Measurements from ENCODE around the gene KPNA1. TPM values are rescaled to one million over a fixed set of nuclear protein-coding genes. Genes with fewer than 3 reads are reported as not detected.

Gene KPNA1
- total and polyA plus RNA-seq, 2 experiments from 2014 or later: 34.0 to 62.6 TPM

DNA sequence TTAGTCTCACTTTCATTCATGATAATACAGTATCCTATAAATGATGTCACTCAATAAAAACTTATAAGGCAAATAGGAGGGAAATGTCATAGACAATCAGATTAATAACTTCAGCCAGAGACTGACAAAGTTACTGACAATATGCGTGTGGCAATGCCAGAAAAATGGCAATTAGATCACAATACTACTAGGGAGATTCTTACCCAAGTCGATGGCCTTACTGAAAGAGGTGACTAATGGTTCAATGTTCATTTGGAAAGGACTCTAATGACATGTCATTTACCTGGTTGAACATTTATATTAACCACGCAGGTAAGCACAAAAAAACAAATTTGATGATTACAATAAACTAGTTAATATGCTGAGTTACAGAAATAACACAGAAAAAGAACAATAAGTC, 52.9 kb downstream of the KPNA1 start:
- Histone ChIP-seq H2AFZ (no peak overlapping the region), H3K9me3 (ENCODE audit: low read depth) (no peaks in the 10 kb centered on the region), H4K20me1 (ENCODE audit: insufficient read depth) (no peaks in the 10 kb centered on the region), H3K27ac (no peak overlapping the region), H3K79me2 (ENCODE audit: insufficient read depth) (peaks cover 81% of the 10 kb centered on the region), H3K4me3 (no peak overlapping the region), H3K27me3 (replicated peaks; ENCODE audit: insufficient read depth) (no peaks in the 10 kb centered on the region), H3F3A (ENCODE audit: insufficient read depth) (peaks cover 9% of the 10 kb centered on the region), H3K4me1 (ENCODE audit: insufficient read depth) (no peaks in the 10 kb centered on the region), H3K9ac (no peak overlapping the region), H3K4me2 (ENCODE audit: unreplicated experiment) (no peak overlapping the region), H3K9me2 (ENCODE audit: insufficient read depth) (no peaks in the 10 kb centered on the region), H3K36me3 (ENCODE audit: low read depth) (peaks cover 52% of the 10 kb centered on the region)
- DNase-seq: no peak
- WGBS, 2 experiments (ENCODE audit: low coverage in 1 of 2, low lambda C conversion rate in 2 of 2, missing lambda C conversion rate in 2 of 2): 97% methylated on average over 3 of the region's 3 CpGs
- TF ChIP-seq EZH2phosphoT487 (IDR thresholded peaks at IDR 0.05; ENCODE audit: insufficient read depth, low read depth) (no peak), EZH2 (IDR thresholded peaks at IDR 0.05; ENCODE audit: insufficient read depth, poor library complexity, severe bottlenecking) (no peak)
- in situ Hi-C loops (cut with MboI): loop anchor here (25.0 kb wide), 1 partner anchor 225 kb away; the partner anchor contains the start of gene PARP14

DNA sequence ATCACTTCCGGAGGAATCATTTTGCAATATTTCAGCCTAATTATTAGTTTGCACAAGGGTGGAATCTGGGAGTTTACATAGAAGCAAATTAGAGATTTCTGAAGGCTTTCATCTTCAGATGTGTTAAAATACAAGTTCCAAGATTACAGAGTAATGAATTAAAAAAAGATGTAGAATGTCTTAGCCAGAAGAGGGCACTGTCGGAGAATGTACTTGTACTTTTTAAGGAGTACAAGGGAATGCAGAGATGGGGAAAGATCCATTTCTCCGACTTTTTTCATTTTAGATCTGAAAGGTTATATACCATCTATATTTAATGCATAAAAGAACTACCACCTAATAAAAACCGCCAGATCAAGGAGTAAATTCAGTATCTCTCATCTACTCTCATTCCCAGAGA, 55.7 kb downstream of the KPNA1 start:
- peak; percentile 75 for DNase-seq
- peaks cover 52% of the 10 kb centered on the region for H3K36me3 ChIP-seq (ENCODE audit: low read depth)
- in situ Hi-C loops (cut with MboI): loop anchor here (25.0 kb wide), 1 partner anchor 228 kb away; the partner anchor contains the start of gene PARP14

GRCh38 chr3:122457706-122458105, 57.0 kb downstream of the KPNA1 start:
- 98 to 100% methylated on average over 2 of the region's 2 CpGs for WGBS, 2 experiments (ENCODE audit: low coverage in 1 of 2, low lambda C conversion rate in 2 of 2, missing lambda C conversion rate in 2 of 2)
- no peaks in the 10 kb centered on the region for H4K20me1 ChIP-seq (ENCODE audit: insufficient read depth)
- no peak for TF ChIP-seq EZH2phosphoT487 (IDR thresholded peaks at IDR 0.05; ENCODE audit: insufficient read depth, low read depth)

More for the DNA sequence above, 55.7 kb downstream of the KPNA1 start:
- no peak overlapping the region for H2AFZ ChIP-seq
- H3K4me2 ChIP-seq (ENCODE audit: unreplicated experiment): no peak overlapping the region
- WGBS, 2 experiments (ENCODE audit: low coverage in 1 of 2, low lambda C conversion rate in 2 of 2, missing lambda C conversion rate in 2 of 2): 27 to 35% methylated on average over 4 of the region's 4 CpGs
- H3K9me3 ChIP-seq (ENCODE audit: low read depth): no peaks in the 10 kb centered on the region
- H3K27ac ChIP-seq: no peak overlapping the region
- peaks cover 76% of the 10 kb centered on the region for H3K79me2 ChIP-seq (ENCODE audit: insufficient read depth)
- H3F3A ChIP-seq (ENCODE audit: insufficient read depth): peaks cover 9% of the 10 kb centered on the region
- H3K4me1 ChIP-seq (ENCODE audit: insufficient read depth): no peaks in the 10 kb centered on the region
- H3K9ac ChIP-seq: no peak overlapping the region
- H4K20me1 ChIP-seq (ENCODE audit: insufficient read depth): no peaks in the 10 kb centered on the region
- no peak overlapping the region for H3K4me3 ChIP-seq
- no peak for TF ChIP-seq EZH2phosphoT487 (IDR thresholded peaks at IDR 0.05; ENCODE audit: insufficient read depth, low read depth)
- no peak for TF ChIP-seq EZH2 (IDR thresholded peaks at IDR 0.05; ENCODE audit: insufficient read depth, poor library complexity, severe bottlenecking)
- H3K27me3 ChIP-seq (replicated peaks; ENCODE audit: insufficient read depth): no peaks in the 10 kb centered on the region
- H3K9me2 ChIP-seq (ENCODE audit: insufficient read depth): no peaks in the 10 kb centered on the region

GRCh38 chr3:122456074-122456473, 58.7 kb downstream of the KPNA1 start:
- Histone ChIP-seq H3K36me3 (ENCODE audit: low read depth) (peaks cover 49% of the 10 kb centered on the region), H3K27ac (no peak overlapping the region), H2AFZ (no peak overlapping the region), H3K4me3 (no peak overlapping the region), H3K27me3 (replicated peaks; ENCODE audit: insufficient read depth) (no peaks in the 10 kb centered on the region), H3K4me2 (ENCODE audit: unreplicated experiment) (no peak overlapping the region), H3K9ac (no peak overlapping the region; the same call in 1 of the 2 replicates), H3F3A (ENCODE audit: insufficient read depth) (peaks cover 9% of the 10 kb centered on the region), H3K4me1 (ENCODE audit: insufficient read depth) (0 out of 2 replicates have a peak, but pooled peaks cover 3% of the 10 kb centered on the region), H3K9me2 (ENCODE audit: insufficient read depth) (no peaks in the 10 kb centered on the region), H3K79me2 (ENCODE audit: insufficient read depth) (peaks cover 54% of the 10 kb centered on the region), H4K20me1 (ENCODE audit: insufficient read depth) (no peaks in the 10 kb centered on the region), H3K9me3 (ENCODE audit: low read depth) (no peaks in the 10 kb centered on the region)
- no peak for DNase-seq
- TF ChIP-seq EZH2phosphoT487 (IDR thresholded peaks at IDR 0.05; ENCODE audit: insufficient read depth, low read depth): no peak
- no peak for TF ChIP-seq EZH2 (IDR thresholded peaks at IDR 0.05; ENCODE audit: insufficient read depth, poor library complexity, severe bottlenecking)
- in situ Hi-C loops (cut with MboI): loop anchor here (25.0 kb wide), 1 partner anchor 231 kb away; the partner anchor contains the start of gene PARP14

More at GRCh38 chr3:122457706-122458105, 57.0 kb downstream of the KPNA1 start:
- H3K4me3 ChIP-seq: no peak overlapping the region
- no peak overlapping the region for H3K4me2 ChIP-seq (ENCODE audit: unreplicated experiment)
- no peaks in the 10 kb centered on the region for H3K9me3 ChIP-seq (ENCODE audit: low read depth)
- H3K27me3 ChIP-seq (replicated peaks; ENCODE audit: insufficient read depth): no peaks in the 10 kb centered on the region
- DNase-seq: no peak
- no peak overlapping the region for H3K27ac ChIP-seq
- no peak overlapping the region for H3K9ac ChIP-seq
- no peak overlapping the region for H2AFZ ChIP-seq
- no peaks in the 10 kb centered on the region for H3K4me1 ChIP-seq (ENCODE audit: insufficient read depth)
- peaks cover 63% of the 10 kb centered on the region for H3K79me2 ChIP-seq (ENCODE audit: insufficient read depth)
- in situ Hi-C loops (cut with MboI): loop anchor here (25.0 kb wide), 1 partner anchor 230 kb away; the partner anchor contains the start of gene PARP14
- H3F3A ChIP-seq (ENCODE audit: insufficient read depth): peaks cover 9% of the 10 kb centered on the region
- H3K9me2 ChIP-seq (ENCODE audit: insufficient read depth): no peaks in the 10 kb centered on the region
- peaks cover 54% of the 10 kb centered on the region for H3K36me3 ChIP-seq (ENCODE audit: low read depth)

Data from GM23248 (cell line).